IPS-20b (cell line): ENCODE results near the gene CROCC2.

Experiments
- H3K27ac ChIP-seq: one replicate; pipeline ENCODE4 v1.5.1; 2013; ENCODE audit warnings: low read length
- H3K27me3 ChIP-seq: 2 replicates; pipeline ENCODE4 v1.6.1; 2013; ENCODE audit warnings: mild to moderate bottlenecking, low read length, inconsistent platforms; ENCODE audit not compliant: insufficient read depth
- H3K36me3 ChIP-seq: 2 replicates; pipeline ENCODE4 v1.6.1; 2013; ENCODE audit warnings: low read depth, mild to moderate bottlenecking, inconsistent platforms, low read length, moderate library complexity; ENCODE audit not compliant: insufficient read depth
- H3K4me1 ChIP-seq: 2 replicates; pipeline ENCODE4 v1.6.1; 2013; ENCODE audit warnings: mild to moderate bottlenecking, control low read depth, inconsistent platforms, low read length, moderate library complexity; ENCODE audit not compliant: insufficient read depth
- H3K4me3 ChIP-seq: 2 replicates; pipeline ENCODE4 v1.5.1; 2013; ENCODE audit warnings: mild to moderate bottlenecking, low read length, inconsistent platforms
- H3K9ac ChIP-seq: 2 replicates; pipeline ENCODE4 v1.6.1; 2013; ENCODE audit warnings: low read depth, mild to moderate bottlenecking, inconsistent platforms, low read length, moderate library complexity
- H3K9me3 ChIP-seq: 2 replicates; pipeline ENCODE4 v1.6.1; 2013; ENCODE audit warnings: mild to moderate bottlenecking, low read depth, low read length, inconsistent platforms; ENCODE audit not compliant: insufficient read depth

Gene CROCC2

DNA sequence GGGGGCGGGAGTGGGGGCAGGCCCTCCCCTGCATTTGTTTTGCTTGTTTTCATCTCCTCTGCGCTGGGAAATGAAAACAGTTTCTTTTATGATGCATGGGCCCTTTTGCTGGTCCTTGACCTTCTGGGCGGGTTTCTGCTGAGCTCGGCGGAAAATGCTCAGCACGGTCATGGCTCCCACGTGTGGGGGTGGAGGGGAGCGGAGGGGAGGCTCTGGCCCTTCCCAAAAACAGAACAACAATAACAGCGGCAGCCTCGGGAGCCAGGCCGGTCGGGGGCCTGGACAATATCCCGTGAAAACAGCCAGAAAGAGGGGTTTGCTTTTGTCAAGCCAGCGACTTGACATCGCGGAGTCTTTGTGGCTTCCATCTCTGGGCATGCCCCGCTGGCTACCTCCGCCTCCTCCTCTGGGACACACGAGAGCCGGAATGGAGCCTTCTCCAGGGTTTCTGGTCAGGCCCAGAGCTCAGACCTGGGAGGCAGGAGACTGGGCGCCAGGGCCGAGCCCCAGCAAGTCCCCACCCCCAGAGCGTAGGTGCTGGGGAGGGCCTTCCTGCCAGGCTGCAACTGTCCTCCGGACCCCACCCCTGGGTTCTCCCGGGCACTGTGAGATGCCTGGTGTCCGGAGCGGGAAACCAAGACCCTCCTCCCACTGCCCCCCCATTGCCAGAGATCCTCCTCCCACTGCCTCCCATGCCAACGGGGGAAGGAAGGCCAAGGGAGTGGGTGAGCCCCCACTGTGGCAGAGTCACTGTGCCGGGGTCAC lies 56.3 kb downstream of the CROCC2 start:
- H3K4me1 ChIP-seq: no peaks in the 10 kb centered on the region
- no peaks in the 10 kb centered on the region for H3K9me3 ChIP-seq
- no peak overlapping the region for H3K4me3 ChIP-seq
- H3K27me3 ChIP-seq: no peaks in the 10 kb centered on the region
- no peaks in the 10 kb centered on the region for H3K36me3 ChIP-seq
- H3K27ac ChIP-seq: no peak overlapping the region
- H3K9ac ChIP-seq: peak overlapping the region; percentile 21; the same call in 1 of the 2 replicates

- H3K4me3 ChIP-seq: no peak overlapping the region
- H3K9me3 ChIP-seq: no peaks in the 10 kb centered on the region
- no peaks in the 10 kb centered on the region for H3K27me3 ChIP-seq
- H3K36me3 ChIP-seq: no peaks in the 10 kb centered on the region
- H3K4me1 ChIP-seq: no peaks in the 10 kb centered on the region
- no peak overlapping the region for H3K9ac ChIP-seq
- H3K27ac ChIP-seq: no peak overlapping the region
These were observed 57.1 kb downstream of the CROCC2 start for GRCh38 chr2:240963065-240963867.

DNA sequence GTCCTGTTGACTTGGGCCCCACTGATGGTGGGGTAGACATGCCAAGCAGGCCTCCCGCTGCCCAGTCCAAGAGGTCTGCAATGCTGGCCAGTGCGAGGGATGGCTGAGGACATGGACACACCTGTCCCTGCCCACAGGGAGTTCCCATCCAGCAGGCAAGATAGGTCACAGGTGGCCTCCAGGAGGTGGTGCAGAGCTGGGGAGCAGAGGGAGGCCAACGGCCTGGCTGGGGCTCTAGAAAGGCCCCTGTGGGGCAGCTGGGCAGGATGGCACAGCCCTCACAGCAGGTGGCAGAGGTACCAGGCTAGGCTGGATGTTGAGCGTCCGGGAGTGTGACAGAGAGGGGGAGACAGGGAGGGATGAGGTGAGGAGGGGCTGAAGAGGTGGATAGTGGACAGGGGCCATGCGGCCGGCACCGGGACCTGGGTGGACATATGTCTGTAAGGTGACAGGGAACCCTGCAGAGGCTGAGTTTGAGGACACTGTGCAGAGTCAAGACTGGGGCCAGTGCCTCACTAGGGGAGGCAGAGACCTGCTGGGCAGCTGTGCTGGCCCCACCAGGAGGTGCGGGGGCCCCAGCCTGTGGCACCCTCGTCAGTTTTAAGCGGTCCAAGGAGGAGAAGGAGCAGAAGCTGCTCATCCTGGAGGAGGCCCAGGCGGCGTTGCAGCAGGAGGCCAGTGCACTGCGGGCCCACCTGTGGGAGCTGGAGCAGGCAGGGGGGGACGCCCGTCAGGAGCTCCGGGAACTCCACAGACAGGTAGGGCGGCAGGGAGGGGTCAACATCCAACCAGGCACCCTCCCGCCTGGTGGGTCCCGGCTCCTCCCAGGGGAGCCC lies 58.0 kb downstream of the CROCC2 start:
- no peaks in the 10 kb centered on the region for H3K4me1 ChIP-seq
- H3K9me3 ChIP-seq: no peaks in the 10 kb centered on the region
- no peak overlapping the region for H3K9ac ChIP-seq
- no peak overlapping the region for H3K4me3 ChIP-seq
- no peaks in the 10 kb centered on the region for H3K27me3 ChIP-seq
- no peaks in the 10 kb centered on the region for H3K36me3 ChIP-seq
- H3K27ac ChIP-seq: no peak overlapping the region

DNA sequence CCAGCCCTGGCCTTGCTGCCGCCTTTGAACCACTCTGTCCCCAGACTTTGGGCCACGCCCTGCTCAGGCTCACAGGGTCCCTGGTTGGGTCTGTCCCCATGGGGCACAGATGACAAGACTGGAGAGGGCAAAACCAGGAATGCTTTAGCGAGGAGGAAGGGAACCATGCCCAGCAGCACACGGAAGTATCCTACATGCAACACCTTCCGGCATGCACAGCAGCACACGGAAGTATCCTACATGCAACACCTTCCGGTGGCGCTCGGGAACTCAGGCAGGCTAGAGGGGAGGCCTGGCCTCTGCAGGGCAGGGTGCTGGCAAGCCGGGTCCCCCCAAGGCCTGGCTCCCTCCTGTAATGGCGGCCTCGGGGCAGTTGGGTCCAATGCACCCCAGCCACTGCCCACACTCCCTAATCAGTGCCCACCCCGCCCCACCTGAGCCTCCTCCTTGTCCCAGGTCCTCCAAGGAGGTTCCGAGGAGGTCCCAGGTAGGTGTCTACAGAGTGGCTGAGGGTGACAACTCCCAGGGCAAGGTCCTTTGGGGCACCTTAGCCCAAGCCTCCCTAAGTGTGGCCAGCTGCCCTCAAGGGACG lies 58.7 kb downstream of the CROCC2 start:
- Histone ChIP-seq H3K36me3 (no peaks in the 10 kb centered on the region), H3K9me3 (no peaks in the 10 kb centered on the region), H3K9ac (no peak overlapping the region), H3K4me3 (no peak overlapping the region), H3K27ac (no peak overlapping the region), H3K4me1 (no peaks in the 10 kb centered on the region), H3K27me3 (no peaks in the 10 kb centered on the region)

DNA sequence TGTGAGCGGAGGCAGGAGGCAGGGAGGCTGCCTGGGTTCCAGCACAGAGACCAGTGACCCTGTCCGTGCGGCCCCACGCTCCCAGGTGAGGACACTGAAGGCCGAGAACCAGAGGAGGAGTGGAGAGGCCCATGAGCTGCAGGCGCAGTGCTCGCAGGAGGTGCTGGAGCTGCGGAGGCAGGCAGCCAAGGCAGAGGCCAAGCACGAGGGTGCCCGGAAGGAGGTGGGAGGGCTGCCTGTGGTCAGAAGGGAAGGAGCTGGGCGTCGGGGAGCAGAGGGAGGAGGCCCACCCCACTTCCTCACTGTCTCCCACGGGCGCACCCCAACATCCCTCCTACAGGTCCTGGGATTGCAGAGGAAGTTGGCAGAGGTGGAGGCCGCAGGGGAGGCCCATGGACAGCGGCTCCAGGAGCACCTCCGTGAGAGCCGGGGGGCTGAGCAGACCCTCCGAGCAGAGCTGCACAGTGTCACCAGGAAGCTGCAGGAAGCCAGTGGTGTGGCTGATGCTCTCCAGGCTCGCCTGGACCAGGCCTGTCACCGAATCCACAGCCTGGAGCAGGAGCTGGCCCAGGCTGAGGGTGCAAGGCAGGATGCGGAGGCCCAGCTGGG lies 59.3 kb downstream of the CROCC2 start:
- no peaks in the 10 kb centered on the region for H3K36me3 ChIP-seq
- no peak overlapping the region for H3K4me3 ChIP-seq
- H3K27ac ChIP-seq: no peak overlapping the region
- no peaks in the 10 kb centered on the region for H3K27me3 ChIP-seq
- no peak overlapping the region for H3K9ac ChIP-seq
- no peaks in the 10 kb centered on the region for H3K4me1 ChIP-seq
- no peaks in the 10 kb centered on the region for H3K9me3 ChIP-seq

- Histone ChIP-seq H3K4me3 (no peak overlapping the region), H3K9ac (no peak overlapping the region), H3K27ac (no peak overlapping the region), H3K4me1 (no peaks in the 10 kb centered on the region), H3K9me3 (no peaks in the 10 kb centered on the region), H3K36me3 (no peaks in the 10 kb centered on the region), H3K27me3 (no peaks in the 10 kb centered on the region)
These were observed 59.8 kb downstream of the CROCC2 start for GRCh38 chr2:240965905-240966456.

- Histone ChIP-seq H3K27me3 (no peaks in the 10 kb centered on the region), H3K9ac (no peak overlapping the region), H3K9me3 (no peaks in the 10 kb centered on the region), H3K4me3 (no peak overlapping the region), H3K4me1 (no peaks in the 10 kb centered on the region), H3K36me3 (no peaks in the 10 kb centered on the region), H3K27ac (no peak overlapping the region)
These were observed 60.3 kb downstream of the CROCC2 start for GRCh38 chr2:240966457-240966905.

DNA sequence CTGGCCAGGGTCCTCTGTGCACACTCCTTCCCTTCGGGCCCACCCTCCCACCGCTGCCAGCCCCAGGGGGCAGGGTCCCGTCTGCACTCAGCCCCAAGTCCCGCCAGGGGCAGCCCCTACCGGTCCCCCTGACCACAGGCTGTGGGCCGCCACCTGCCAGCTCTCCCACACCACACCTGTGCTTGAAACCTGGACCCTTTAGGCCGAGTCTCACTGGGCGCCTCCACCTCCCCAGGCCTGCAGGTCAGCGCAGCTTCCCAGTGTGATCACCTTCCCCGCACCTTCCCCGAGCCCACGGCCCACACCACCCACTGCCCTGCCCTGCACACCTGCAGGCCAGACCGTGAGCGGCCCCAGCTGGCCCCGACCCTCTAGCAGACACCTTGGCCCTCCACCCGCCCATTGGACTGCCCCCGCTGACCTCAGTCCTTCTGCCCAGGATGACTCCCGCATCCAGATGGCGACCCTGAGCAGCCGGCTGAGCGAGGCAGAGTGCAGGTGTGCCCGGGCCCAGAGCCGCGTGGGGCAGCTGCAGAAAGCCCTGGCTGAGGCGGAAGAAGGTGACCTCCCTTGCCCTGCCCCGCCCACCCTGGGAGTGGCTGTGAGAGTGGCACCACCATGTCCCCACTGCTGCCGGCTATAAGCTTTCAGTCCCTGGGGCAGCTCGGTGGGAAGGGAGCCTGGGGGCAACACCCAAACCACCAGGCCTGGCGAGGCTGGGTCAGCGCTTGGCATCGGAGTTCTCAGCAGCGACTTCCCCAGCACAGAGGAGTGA lies 61.0 kb downstream of the CROCC2 start:
- H3K9me3 ChIP-seq: no peaks in the 10 kb centered on the region
- H3K4me3 ChIP-seq: no peak overlapping the region
- H3K36me3 ChIP-seq: no peaks in the 10 kb centered on the region
- no peak overlapping the region for H3K27ac ChIP-seq
- no peaks in the 10 kb centered on the region for H3K27me3 ChIP-seq
- H3K9ac ChIP-seq: no peak overlapping the region
- no peaks in the 10 kb centered on the region for H3K4me1 ChIP-seq

DNA sequence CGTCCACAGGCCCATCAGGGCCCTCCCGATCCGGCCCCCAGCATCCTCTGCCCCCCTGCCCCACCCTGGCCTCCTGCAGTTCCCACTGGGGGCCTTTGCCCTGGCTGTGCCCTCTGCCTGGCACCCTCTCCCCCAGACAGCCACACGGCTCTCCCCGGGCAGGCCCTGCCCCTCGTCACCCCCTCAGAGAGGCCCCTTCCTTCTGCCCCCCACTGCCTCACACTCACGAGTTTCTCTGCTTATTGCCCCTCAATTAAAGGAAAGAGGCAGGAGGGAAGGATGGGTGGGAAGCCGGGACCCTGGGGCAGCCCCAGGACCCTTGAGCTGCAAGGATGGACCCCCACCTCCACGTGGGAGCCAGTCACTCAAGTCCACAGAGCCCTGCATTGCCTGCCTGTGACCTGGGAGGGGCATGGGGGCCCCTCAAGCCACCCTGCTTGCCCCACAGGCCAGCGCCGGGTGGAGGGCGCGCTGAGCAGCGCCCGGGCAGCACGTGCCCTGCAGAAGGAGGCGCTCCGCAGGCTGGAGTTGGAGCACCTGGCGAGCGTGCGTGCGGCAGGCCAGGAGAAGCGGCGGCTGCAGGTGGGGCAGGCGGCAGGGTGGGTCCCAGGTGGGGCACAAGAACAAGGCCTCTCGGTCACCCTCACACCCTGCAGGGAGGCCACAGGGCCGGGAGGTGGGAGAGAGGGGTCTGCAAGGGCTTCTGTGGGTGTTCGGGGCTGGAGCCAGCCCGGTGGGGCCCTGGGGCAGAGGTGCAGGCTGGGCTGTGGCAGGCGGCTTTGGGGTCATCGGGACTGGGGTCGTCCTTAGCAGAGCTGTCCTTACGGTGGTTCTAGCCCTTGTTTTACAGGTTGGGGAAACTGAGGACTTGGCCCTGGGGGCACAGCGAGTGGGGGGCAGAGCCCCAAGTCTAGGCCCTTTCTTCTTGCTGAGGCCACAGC lies 61.8 kb downstream of the CROCC2 start:
- no peak overlapping the region for H3K27ac ChIP-seq
- H3K4me3 ChIP-seq: no peak overlapping the region
- no peaks in the 10 kb centered on the region for H3K9me3 ChIP-seq
- no peaks in the 10 kb centered on the region for H3K27me3 ChIP-seq
- H3K9ac ChIP-seq: no peak overlapping the region
- H3K4me1 ChIP-seq: no peaks in the 10 kb centered on the region
- H3K36me3 ChIP-seq: no peaks in the 10 kb centered on the region
